Hippocampal formation (tissue), 2 donors: ENCODE results near the gene SLC1A4.

Source experiments
- DNase-seq, 2 donors: peaks; one replicate each; lab custom pipeline; 2025; lab: John Stamatoyannopoulos, UW

Gene SLC1A4

GRCh38 chr2:65053199-65053598, 64.0 kb downstream of the SLC1A4 start:
- DNase-seq = no peak

- DNase-seq = no peak
Measured at GRCh38 chr2:65054749-65055421, 65.7 kb downstream of the SLC1A4 start.

GRCh38 chr2:65055422-65056214, 66.4 kb downstream of the SLC1A4 start:
- no peak for DNase-seq

GRCh38 chr2:65056215-65057053, 67.2 kb downstream of the SLC1A4 start, which contains the start of gene CEP68:
CEP68 (plus strand) TSS chr2:65056416; CDS start chr2:65069445, 13,029 bp downstream.
- DNase-seq = peak; percentile 95 to 97

- no peak for DNase-seq
Measured at GRCh38 chr2:65057054-65057375, 67.8 kb downstream of the SLC1A4 start.

- no peak for DNase-seq
Measured at GRCh38 chr2:65057391-65058052, 68.3 kb downstream of the SLC1A4 start.

- DNase-seq = no peak
Measured at GRCh38 chr2:65059071-65059470, 69.9 kb downstream of the SLC1A4 start.

- DNase-seq = no peak
Measured at GRCh38 chr2:65061146-65061909, 72.1 kb downstream of the SLC1A4 start.

GRCh38 chr2:65061910-65062339, 72.7 kb downstream of the SLC1A4 start:
- DNase-seq = no peak

GRCh38 chr2:65062843-65063825, 73.9 kb downstream of the SLC1A4 start:
- DNase-seq = no peak

GRCh38 chr2:65064728-65065552, 75.7 kb downstream of the SLC1A4 start:
- peak; percentile 55 to 81 for DNase-seq

- no peak for DNase-seq
Measured at GRCh38 chr2:65067806-65068553, 78.8 kb downstream of the SLC1A4 start.

GRCh38 chr2:65069439-65069824, 80.2 kb downstream of the SLC1A4 start:
- DNase-seq = no peak

GRCh38 chr2:65070172-65070830, 81.1 kb downstream of the SLC1A4 start:
- no peak for DNase-seq

- no peak for DNase-seq
Measured at GRCh38 chr2:65070856-65071255, 81.7 kb downstream of the SLC1A4 start.

- no peak for DNase-seq
Measured at GRCh38 chr2:65071499-65072180, 82.4 kb downstream of the SLC1A4 start.
